Keratinocyte (primary cell): ENCODE measurements around the gene DEPDC5. TPM values are rescaled to one million over a fixed set of nuclear protein-coding genes. Genes with fewer than 3 reads are reported as not detected.

Experiments
- DNase-seq: peaks from one replicate; pipeline ENCODE4 v3.0.0-alpha.2; 2011; ENCODE audit warnings: low read depth, missing footprints, low spot score
- FAIRE-seq: peaks from 2 replicates; lab custom pipeline; 2011; peaks lifted over from hg19 to GRCh38; lab: Jason Lieb, UNC
- H2AFZ ChIP-seq: 2 replicates; pipeline ENCODE4 v1.6.0; 2012; ENCODE audit warnings: low read length, control low read depth, inconsistent platforms; ENCODE audit not compliant: control insufficient read depth
- H3K27ac ChIP-seq: 2 replicates; pipeline ENCODE4 v1.5.1; 2011; ENCODE audit warnings: low read length; ENCODE audit not compliant: control insufficient read depth, insufficient read depth
- H3K27me3 ChIP-seq: 3 replicates; pipeline ENCODE4 v1.6.0; 2011; ENCODE audit warnings: low read length; ENCODE audit not compliant: control insufficient read depth, insufficient read depth; ENCODE audit errors: extremely low read depth
- H3K36me3 ChIP-seq, 2 experiments: 2 replicates in 1 of 2; 3 replicates in 1 of 2; pipeline ENCODE4 v1.5.1; 2011; ENCODE audit warnings: low read length in 2 of 2, mild to moderate bottlenecking in 1 of 2; ENCODE audit not compliant: control insufficient read depth in 2 of 2, insufficient read depth in 2 of 2; ENCODE audit errors: extremely low read depth in 1 of 2
- H3K4me1 ChIP-seq: 3 replicates; pipeline ENCODE4 v1.5.1; 2011; ENCODE audit warnings: low read length; ENCODE audit not compliant: control insufficient read depth, insufficient read depth; ENCODE audit errors: extremely low read depth
- H3K4me2 ChIP-seq: 3 replicates; pipeline ENCODE4 v1.6.0; 2011; ENCODE audit warnings: low read depth, low read length; ENCODE audit not compliant: control insufficient read depth, insufficient read depth; ENCODE audit errors: extremely low read depth
- H3K4me3 ChIP-seq, 3 experiments: fragments of 200-600 bp in 1 of 3; sonication (generic) in 1 of 3; 2 replicates in 2 of 3; 3 replicates in 1 of 3; pipeline ENCODE4 v1.5.1; 2011 to 2016; ENCODE audit warnings: low read length in 3 of 3, mild to moderate bottlenecking in 3 of 3, control low read depth in 2 of 3, inconsistent platforms in 1 of 3, low read depth in 1 of 3, mixed read lengths in 1 of 3, mixed run types in 1 of 3, moderate library complexity in 1 of 3; ENCODE audit not compliant: control insufficient read depth in 2 of 3, insufficient read depth in 2 of 3; ENCODE audit errors: extremely low read depth in 1 of 3
- H3K79me2 ChIP-seq: 2 replicates; pipeline ENCODE4 v1.6.0; 2012; ENCODE audit warnings: low read length; ENCODE audit not compliant: control insufficient read depth, insufficient read depth
- H3K9ac ChIP-seq: 3 replicates; pipeline ENCODE4 v1.6.0; 2011; ENCODE audit warnings: low read length; ENCODE audit not compliant: control insufficient read depth, insufficient read depth; ENCODE audit errors: extremely low read depth
- H3K9me1 ChIP-seq: 3 replicates; pipeline ENCODE4 v1.6.0; 2011; ENCODE audit warnings: low read length; ENCODE audit not compliant: control insufficient read depth, insufficient read depth; ENCODE audit errors: extremely low read depth
- H3K9me3 ChIP-seq: 2 replicates; pipeline ENCODE4 v1.5.1; 2012; ENCODE audit warnings: low read depth, low read length; ENCODE audit not compliant: control insufficient read depth
- H4K20me1 ChIP-seq: 3 replicates; pipeline ENCODE4 v1.6.0; 2011; ENCODE audit warnings: low read length; ENCODE audit not compliant: control insufficient read depth, insufficient read depth; ENCODE audit errors: extremely low read depth
- CTCF ChIP-seq, 3 experiments: IDR thresholded peaks in 1 of 3; conservative IDR thresholded peaks in 1 of 3; optimal IDR thresholded peaks in 1 of 3; 2 replicates in 2 of 3; 3 replicates in 1 of 3; pipeline versions ENCODE3 to v1.5.1; 2011; ENCODE audit warnings: low read length in 3 of 3, mild to moderate bottlenecking in 3 of 3, moderate library complexity in 2 of 3, control low read depth in 1 of 3, inconsistent platforms in 1 of 3; ENCODE audit not compliant: insufficient read depth in 2 of 3; ENCODE audit errors: extremely low read depth in 1 of 3
- EZH2 ChIP-seq: IDR thresholded peaks from one replicate; pipeline ENCODE4 v1.6.1; 2012; ENCODE audit warnings: inconsistent platforms, mild to moderate bottlenecking, low read length, moderate library complexity
- dilution Hi-C: fragments of 300-500 bp; cut with MboI; formaldehyde crosslinking; loops from one replicate; pipeline ENCODE4 v1.7.0; 2020; ENCODE audit warnings: low sequenced_read_pairs; ENCODE audit not compliant: extremely low pct_ligation_motif_present
- polyA plus RNA-seq, 5 experiments: library from polyadenylated mRNA; depleted of rRNA in 3 of 5; stranded (reverse) in 3 of 5; stranded (forward) in 1 of 5; unstranded in 1 of 5; fragments of >200 nt; gene quantifications; 1 replicate in 1 of 5; 2 replicates in 3 of 5; 3 replicates in 1 of 5; pipeline versions ENCODE4 v1.2.1 to v1.2.3, GENCODE V29; 2011 to 2012; ENCODE audit warnings: missing spikeins in 2 of 5, low read depth in 1 of 5, low replicate concordance in 1 of 5

The DEPDC5 gene
- polyA plus RNA-seq, 1 donor (not counting 4 experiments of a cell fraction or from before 2014, with no cell fraction given), result 9.7 TPM

- Histone ChIP-seq H3K9ac (no peak overlapping the region), H4K20me1 (no peaks in the 10 kb centered on the region), H3K79me2 (peaks cover 71% of the 10 kb centered on the region), H2AFZ (no peak overlapping the region), H3K9me1 (no peaks in the 10 kb centered on the region), H3K4me1 (peaks cover 16% of the 10 kb centered on the region), H3K9me3 (no peaks in the 10 kb centered on the region), H3K27me3 (no peaks in the 10 kb centered on the region), H3K36me3 (peaks cover 6 to 11% of the 10 kb centered on the region in 2 experiments), H3K27ac (peak overlapping the region; percentile 44), H3K4me3 (no peak overlapping the region), H3K4me2 (peak overlapping the region; percentile 31)
- dilution Hi-C loops, result no loop called here
- TF ChIP-seq EZH2 (no peak), CTCF (optimal IDR thresholded peaks at IDR 0.05 in 1 of 3, IDR thresholded peaks at IDR 0.05 in 1 of 3, conservative IDR thresholded peaks at IDR 0.05 in 1 of 3; ENCODE audit: extremely low read depth in 1 of 3, insufficient read depth in 2 of 3, low read length in 3 of 3) (no peak)
- DNase-seq (peak; percentile 11), FAIRE-seq (peak; percentile 82)
Observed at GRCh38 chr22:31734512-31734911, 19.3 kb upstream of the DEPDC5 start.

GRCh38 chr22:31736458-31736857, 17.4 kb upstream of the DEPDC5 start:
- H4K20me1 ChIP-seq, result no peaks in the 10 kb centered on the region
- H3K27ac ChIP-seq, result no peak overlapping the region
- H3K9ac ChIP-seq, result no peak overlapping the region
- DNase-seq (no peak), FAIRE-seq (no peak)
- no peaks in the 10 kb centered on the region for H3K27me3 ChIP-seq
- no peak overlapping the region for H3K4me2 ChIP-seq
- TF ChIP-seq CTCF (optimal IDR thresholded peaks at IDR 0.05 in 1 of 3, IDR thresholded peaks at IDR 0.05 in 1 of 3, conservative IDR thresholded peaks at IDR 0.05 in 1 of 3; ENCODE audit: extremely low read depth in 1 of 3, insufficient read depth in 2 of 3, low read length in 3 of 3), result no peak
- TF ChIP-seq EZH2, result no peak
- H3K9me3 ChIP-seq, result no peaks in the 10 kb centered on the region
- H3K79me2 ChIP-seq, result peaks cover 71% of the 10 kb centered on the region
- no peak overlapping the region for H2AFZ ChIP-seq
- peaks cover 16% of the 10 kb centered on the region for H3K4me1 ChIP-seq
- H3K4me3 ChIP-seq, result no peak overlapping the region
- dilution Hi-C loops, result no loop called here
- H3K9me1 ChIP-seq, result no peaks in the 10 kb centered on the region
- H3K36me3 ChIP-seq, result peaks cover 6 to 13% of the 10 kb centered on the region in 2 experiments
